GM12891 (cell line): ENCODE data around the gene TRIM50.
"Not testable (repeated sequence)": the region's sequence is repeated elsewhere in the genome, so short reads cannot be mapped to it uniquely, and the experiment has no call there.

Experiments
- DNase-seq: peaks from one replicate; pipeline ENCODE4 v3.0.0; 2011; ENCODE audit warnings: low spot score; ENCODE audit not compliant: insufficient read length
- FAIRE-seq: peaks from 2 replicates; lab custom pipeline; 2011; peaks lifted over from hg19 to GRCh38; lab: Jason Lieb, UNC

TRIM50 gene

DNA sequence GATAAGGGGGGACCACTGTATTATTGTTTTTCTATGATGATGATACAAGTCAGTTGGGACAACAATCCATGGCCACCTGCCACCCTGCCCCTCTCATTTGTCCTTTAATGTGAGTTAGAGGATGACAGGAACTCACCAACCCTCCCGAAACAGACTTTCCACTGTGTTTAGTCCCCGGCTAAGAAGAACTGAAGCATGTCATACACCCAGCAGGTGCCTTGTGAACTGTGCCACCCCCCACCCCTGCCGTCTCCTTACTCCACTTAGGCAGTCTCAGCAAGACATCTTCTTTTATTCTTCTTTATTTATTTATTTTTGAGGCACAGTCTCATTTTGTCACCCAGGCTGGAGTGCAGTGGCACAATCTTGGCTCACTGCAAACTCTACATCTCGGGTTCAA is 60.1 kb downstream of the TRIM50 start:
- not testable (repeated sequence) for FAIRE-seq, DNase-seq

DNA sequence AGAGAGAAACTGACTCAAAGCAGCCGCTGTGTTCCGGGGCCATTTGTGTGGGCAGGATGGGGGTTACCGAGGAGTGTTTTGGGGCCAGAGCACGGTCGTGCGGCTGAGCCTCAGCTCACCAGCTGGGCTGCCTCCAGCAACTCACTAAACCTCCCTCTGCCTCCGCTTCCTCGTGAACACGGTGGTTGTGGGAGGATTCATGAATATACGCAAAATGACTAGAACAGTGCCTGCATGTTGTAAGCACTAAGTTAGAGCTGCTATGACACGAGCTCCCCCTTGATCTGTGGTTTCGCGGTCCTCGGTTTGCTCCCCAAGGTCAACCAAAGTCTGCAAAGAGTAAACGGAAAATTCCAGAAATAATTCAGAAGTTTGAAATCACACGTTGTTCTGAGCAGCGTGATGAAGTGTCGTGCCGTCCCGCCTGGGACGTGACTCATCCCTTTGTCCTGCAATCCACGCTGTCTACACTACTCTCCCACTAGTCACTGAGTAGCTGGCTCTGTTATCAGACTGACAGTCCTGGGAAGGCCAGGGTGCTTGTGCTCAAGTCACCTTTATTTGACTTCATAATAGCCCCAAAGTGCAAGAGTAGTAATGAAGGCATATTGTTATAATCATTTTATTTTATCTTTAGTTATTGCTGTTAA is 61.0 kb downstream of the TRIM50 start:
- DNase-seq, FAIRE-seq: not testable (repeated sequence)
